ENCODE data around the gene EYA4. TPM values are rescaled to one million over a fixed set of nuclear protein-coding genes. Genes with fewer than 3 reads are reported as not detected.
A peak's percentile ranks its signal among the peaks of the same experiment; 100 is the strongest.

Gene EYA4
- total and polyA plus RNA-seq, 4 donors: 0.60 to 2.3 (median 1.5) TPM

DNA sequence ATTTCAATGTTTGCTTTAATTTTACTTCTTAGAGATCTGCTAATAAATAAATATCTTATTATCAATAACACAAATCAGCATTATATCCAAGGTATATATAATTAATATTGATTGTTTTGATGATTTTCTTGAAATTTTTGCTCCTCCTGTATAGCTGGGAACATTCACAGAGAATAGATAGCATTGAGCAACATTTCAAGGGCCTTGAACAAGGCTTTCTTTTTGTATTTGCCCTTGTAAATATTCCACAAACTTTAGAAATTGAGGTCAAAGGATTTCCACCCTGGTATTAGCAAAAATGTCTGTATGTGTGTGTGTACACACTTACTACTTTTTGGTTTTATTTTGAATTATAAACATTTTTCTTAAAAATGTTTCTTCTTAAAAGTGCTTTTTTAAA is 205.6 kb downstream of the EYA4 start:
- no peaks in the 10 kb centered on the region for H3K4me1 ChIP-seq (ENCODE audit: control insufficient read depth, insufficient read depth, low read length)
- H3K4me3 ChIP-seq (ENCODE audit: low read depth, low read length): no peak overlapping the region
- H3K9me3 ChIP-seq (ENCODE audit: control insufficient read depth, insufficient read depth, low read length): no peaks in the 10 kb centered on the region
- DNase-seq (ENCODE audit: low read depth in 4 of 6, low spot score in 6 of 6): no peak
- H3K27me3 ChIP-seq (ENCODE audit: control insufficient read depth, insufficient read depth, low read length): no peaks in the 10 kb centered on the region
- no peak overlapping the region for H3K27ac ChIP-seq (ENCODE audit: low read depth, low read length)
- no peaks in the 10 kb centered on the region for H3K36me3 ChIP-seq (ENCODE audit: control insufficient read depth, insufficient read depth, low read length)

GRCh38 chr6:133447924-133448323 is 206.8 kb downstream of the EYA4 start:
- Histone ChIP-seq H3K36me3 (ENCODE audit: control insufficient read depth, insufficient read depth, low read length) (no peaks in the 10 kb centered on the region), H3K4me3 (ENCODE audit: low read depth, low read length) (no peak overlapping the region), H3K27me3 (ENCODE audit: control insufficient read depth, insufficient read depth, low read length) (no peaks in the 10 kb centered on the region), H3K9me3 (ENCODE audit: control insufficient read depth, insufficient read depth, low read length) (no peaks in the 10 kb centered on the region), H3K4me1 (ENCODE audit: control insufficient read depth, insufficient read depth, low read length) (no peaks in the 10 kb centered on the region), H3K27ac (ENCODE audit: low read depth, low read length) (no peak overlapping the region)
- no peak for DNase-seq (ENCODE audit: low read depth in 4 of 6, low spot score in 6 of 6)

GRCh38 chr6:133456439-133456838 is 215.3 kb downstream of the EYA4 start:
- no peak for DNase-seq (ENCODE audit: low read depth in 4 of 6, low spot score in 6 of 6)
- WGBS (ENCODE audit: insufficient coverage): 85% methylated on average over 3 of the region's 7 CpGs
- Histone ChIP-seq H3K27ac (ENCODE audit: low read depth, low read length) (no peak overlapping the region), H3K27me3 (ENCODE audit: control insufficient read depth, insufficient read depth, low read length) (no peaks in the 10 kb centered on the region), H3K9me3 (ENCODE audit: control insufficient read depth, insufficient read depth, low read length) (no peaks in the 10 kb centered on the region), H3K4me1 (ENCODE audit: control insufficient read depth, insufficient read depth, low read length) (no peaks in the 10 kb centered on the region), H3K36me3 (ENCODE audit: control insufficient read depth, insufficient read depth, low read length) (no peaks in the 10 kb centered on the region), H3K4me3 (ENCODE audit: low read depth, low read length) (no peak overlapping the region)

DNA sequence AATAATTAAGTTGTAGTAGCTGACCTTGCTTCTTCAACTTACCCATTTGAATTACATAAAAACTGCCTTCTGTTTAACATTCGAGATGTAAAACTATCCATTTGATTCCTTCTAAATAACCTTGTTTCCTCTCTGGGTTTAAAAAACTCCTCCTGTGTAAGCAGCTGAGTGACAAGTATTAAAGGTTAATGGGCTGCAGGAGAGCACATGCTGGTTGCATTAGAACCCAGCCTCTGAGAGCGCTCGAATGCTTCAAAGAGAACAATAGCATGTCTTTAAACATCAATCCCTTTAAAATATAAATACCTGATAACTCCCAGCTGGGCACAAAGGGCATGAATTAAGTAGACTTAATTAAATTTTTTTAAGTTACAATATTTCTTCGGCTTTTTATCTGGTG is 215.8 kb downstream of the EYA4 start:
- Histone ChIP-seq H3K4me3 (ENCODE audit: low read depth, low read length) (no peak overlapping the region), H3K27me3 (ENCODE audit: control insufficient read depth, insufficient read depth, low read length) (no peaks in the 10 kb centered on the region), H3K4me1 (ENCODE audit: control insufficient read depth, insufficient read depth, low read length) (no peaks in the 10 kb centered on the region), H3K9me3 (ENCODE audit: control insufficient read depth, insufficient read depth, low read length) (no peaks in the 10 kb centered on the region), H3K36me3 (ENCODE audit: control insufficient read depth, insufficient read depth, low read length) (no peaks in the 10 kb centered on the region), H3K27ac (ENCODE audit: low read depth, low read length) (no peak overlapping the region)
- DNase-seq (ENCODE audit: low read depth in 4 of 6, low spot score in 6 of 6): no peak
- no CpG with 5 or more reads among the region's 4 CpGs for WGBS (ENCODE audit: insufficient coverage)

DNA sequence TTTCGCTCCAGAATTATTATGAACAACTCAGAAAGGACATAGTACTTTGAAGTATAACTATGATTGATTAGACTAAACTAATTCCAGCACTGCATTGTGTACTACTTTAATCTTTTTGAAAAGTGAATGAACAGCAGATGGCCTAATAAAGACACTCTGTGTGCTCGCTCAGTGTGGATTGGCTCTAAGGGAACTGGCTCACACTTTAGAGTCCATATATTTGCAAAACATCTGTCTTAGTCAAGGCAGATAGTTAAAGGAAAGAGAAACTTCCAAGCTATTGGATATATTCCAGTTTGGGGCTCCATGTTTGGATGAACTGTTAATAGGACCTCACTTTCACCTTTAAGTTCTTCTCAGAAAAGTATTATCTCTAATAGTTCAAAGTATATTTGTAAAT is 218.9 kb downstream of the EYA4 start:
- WGBS (ENCODE audit: insufficient coverage): no CpG with 5 or more reads among the region's 2 CpGs
- Histone ChIP-seq H3K27ac (ENCODE audit: low read depth, low read length) (no peak overlapping the region), H3K4me1 (ENCODE audit: control insufficient read depth, insufficient read depth, low read length) (no peaks in the 10 kb centered on the region), H3K27me3 (ENCODE audit: control insufficient read depth, insufficient read depth, low read length) (no peaks in the 10 kb centered on the region), H3K36me3 (ENCODE audit: control insufficient read depth, insufficient read depth, low read length) (no peaks in the 10 kb centered on the region), H3K4me3 (ENCODE audit: low read depth, low read length) (no peak overlapping the region), H3K9me3 (ENCODE audit: control insufficient read depth, insufficient read depth, low read length) (no peaks in the 10 kb centered on the region)
- peak; percentile 12 to 77 (median 36) for DNase-seq (ENCODE audit: low read depth in 4 of 6, low spot score in 6 of 6)

GRCh38 chr6:133463790-133464189 is 222.6 kb downstream of the EYA4 start:
- Histone ChIP-seq H3K4me1 (ENCODE audit: control insufficient read depth, insufficient read depth, low read length) (no peaks in the 10 kb centered on the region), H3K36me3 (ENCODE audit: control insufficient read depth, insufficient read depth, low read length) (no peaks in the 10 kb centered on the region), H3K27ac (ENCODE audit: low read depth, low read length) (no peak overlapping the region), H3K9me3 (ENCODE audit: control insufficient read depth, insufficient read depth, low read length) (no peaks in the 10 kb centered on the region), H3K4me3 (ENCODE audit: low read depth, low read length) (no peak overlapping the region), H3K27me3 (ENCODE audit: control insufficient read depth, insufficient read depth, low read length) (no peaks in the 10 kb centered on the region)
- no peak for DNase-seq (ENCODE audit: low read depth in 4 of 6, low spot score in 6 of 6)
- no CpG with 5 or more reads among the region's 1 CpG for WGBS (ENCODE audit: insufficient coverage)

DNA sequence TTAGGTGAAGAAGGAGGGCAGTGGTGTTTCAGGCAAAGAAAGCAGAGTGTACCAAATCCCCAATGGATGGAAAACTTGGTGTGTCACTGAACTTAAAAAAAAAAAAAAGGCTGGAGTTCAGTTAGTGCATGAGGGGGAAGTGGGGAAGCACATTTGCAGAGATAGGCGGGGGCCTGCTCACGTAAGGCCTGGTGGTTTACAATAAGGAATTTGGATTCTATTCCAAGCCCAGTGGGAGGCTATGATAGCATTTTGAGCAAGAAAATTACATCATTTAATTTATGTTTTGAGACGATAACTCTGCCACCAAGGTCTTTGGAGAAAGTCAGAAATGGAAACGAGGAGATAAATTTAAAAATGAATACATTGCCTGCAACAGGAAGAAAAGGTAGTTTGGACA is 225.5 kb downstream of the EYA4 start:
- WGBS (ENCODE audit: insufficient coverage): 81% methylated on average over 2 of the region's 4 CpGs
- H3K27me3 ChIP-seq (ENCODE audit: control insufficient read depth, insufficient read depth, low read length): no peaks in the 10 kb centered on the region
- H3K9me3 ChIP-seq (ENCODE audit: control insufficient read depth, insufficient read depth, low read length): no peaks in the 10 kb centered on the region
- no peak overlapping the region for H3K27ac ChIP-seq (ENCODE audit: low read depth, low read length)
- no peaks in the 10 kb centered on the region for H3K36me3 ChIP-seq (ENCODE audit: control insufficient read depth, insufficient read depth, low read length)
- H3K4me3 ChIP-seq (ENCODE audit: low read depth, low read length): no peak overlapping the region
- no peaks in the 10 kb centered on the region for H3K4me1 ChIP-seq (ENCODE audit: control insufficient read depth, insufficient read depth, low read length)
- no peak for DNase-seq (ENCODE audit: low read depth in 4 of 6, low spot score in 6 of 6)

DNA sequence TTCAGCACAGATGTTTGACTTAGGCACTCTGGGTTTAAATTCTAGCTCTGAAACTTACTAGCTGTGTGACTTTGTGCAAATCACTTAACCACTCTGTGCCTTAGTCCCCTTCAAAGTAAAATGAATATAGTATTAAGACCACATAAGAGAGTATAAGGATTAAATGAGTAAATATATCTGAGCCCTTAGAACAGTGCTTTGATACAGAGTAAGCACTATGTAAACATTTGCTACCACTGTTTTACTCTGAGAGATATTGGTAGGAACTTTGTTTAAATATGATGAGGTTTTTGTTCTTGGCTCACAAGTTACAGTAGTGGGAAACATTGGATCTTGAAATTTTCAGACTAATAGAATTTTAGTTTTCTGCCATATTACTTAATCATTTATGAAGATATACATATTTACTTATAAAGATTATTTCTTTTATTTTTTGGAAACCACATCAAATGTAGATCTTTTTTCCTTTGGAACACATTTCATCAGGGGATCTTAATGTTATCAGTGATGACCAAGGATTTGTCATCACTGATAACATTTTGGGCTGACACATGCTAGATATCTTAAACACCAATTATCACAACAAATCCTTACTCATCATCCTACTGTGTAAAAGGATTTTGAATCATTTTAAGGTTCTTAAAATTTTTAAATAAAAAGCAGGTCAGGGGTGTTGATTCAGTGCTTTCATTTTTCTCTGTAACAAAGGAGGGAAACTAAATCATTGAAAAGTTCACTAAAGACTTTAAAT is 226.2 kb downstream of the EYA4 start:
- Histone ChIP-seq H3K36me3 (ENCODE audit: control insufficient read depth, insufficient read depth, low read length) (no peaks in the 10 kb centered on the region), H3K4me3 (ENCODE audit: low read depth, low read length) (no peak overlapping the region), H3K4me1 (ENCODE audit: control insufficient read depth, insufficient read depth, low read length) (no peaks in the 10 kb centered on the region), H3K27ac (ENCODE audit: low read depth, low read length) (no peak overlapping the region), H3K27me3 (ENCODE audit: control insufficient read depth, insufficient read depth, low read length) (no peaks in the 10 kb centered on the region), H3K9me3 (ENCODE audit: control insufficient read depth, insufficient read depth, low read length) (no peaks in the 10 kb centered on the region)
- DNase-seq (ENCODE audit: low read depth in 4 of 6, low spot score in 6 of 6): no peak

GRCh38 chr6:133467982-133468380 is 226.8 kb downstream of the EYA4 start:
- no peaks in the 10 kb centered on the region for H3K9me3 ChIP-seq (ENCODE audit: control insufficient read depth, insufficient read depth, low read length)
- no CpG with 5 or more reads among the region's 2 CpGs for WGBS (ENCODE audit: insufficient coverage)
- no peaks in the 10 kb centered on the region for H3K27me3 ChIP-seq (ENCODE audit: control insufficient read depth, insufficient read depth, low read length)
- no peaks in the 10 kb centered on the region for H3K36me3 ChIP-seq (ENCODE audit: control insufficient read depth, insufficient read depth, low read length)
- no peaks in the 10 kb centered on the region for H3K4me1 ChIP-seq (ENCODE audit: control insufficient read depth, insufficient read depth, low read length)
- no peak overlapping the region for H3K27ac ChIP-seq (ENCODE audit: low read depth, low read length)
- no peak for DNase-seq (ENCODE audit: low read depth in 4 of 6, low spot score in 6 of 6)
- no peak overlapping the region for H3K4me3 ChIP-seq (ENCODE audit: low read depth, low read length)

DNA sequence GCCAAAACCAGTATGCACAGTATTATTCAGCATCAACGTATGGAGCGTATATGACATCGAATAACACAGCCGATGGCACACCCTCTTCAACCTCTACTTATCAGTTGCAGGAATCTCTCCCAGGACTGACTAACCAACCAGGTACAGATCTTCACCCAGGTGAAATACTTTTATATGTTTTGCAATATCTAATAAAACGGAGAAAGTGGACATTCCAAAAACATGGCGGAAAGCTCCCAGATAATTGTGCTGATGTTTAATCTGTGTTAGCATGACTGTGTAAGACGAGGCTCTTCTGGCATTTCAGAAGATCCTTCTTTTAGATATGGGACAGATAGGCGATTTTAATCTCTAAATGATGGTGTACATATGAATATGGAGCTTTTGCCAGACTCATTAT is 227.4 kb downstream of the EYA4 start:
- Histone ChIP-seq H3K4me3 (ENCODE audit: low read depth, low read length) (no peak overlapping the region), H3K27ac (ENCODE audit: low read depth, low read length) (no peak overlapping the region), H3K9me3 (ENCODE audit: control insufficient read depth, insufficient read depth, low read length) (no peaks in the 10 kb centered on the region), H3K36me3 (ENCODE audit: control insufficient read depth, insufficient read depth, low read length) (no peaks in the 10 kb centered on the region), H3K4me1 (ENCODE audit: control insufficient read depth, insufficient read depth, low read length) (no peaks in the 10 kb centered on the region), H3K27me3 (ENCODE audit: control insufficient read depth, insufficient read depth, low read length) (no peaks in the 10 kb centered on the region)
- 100% methylated on average over 5 of the region's 8 CpGs for WGBS (ENCODE audit: insufficient coverage)
- DNase-seq (ENCODE audit: low read depth in 4 of 6, low spot score in 6 of 6): no peak

Data from spinal cord (tissue), 10 donors.